ENCODE data around the gene TIMM44.

DNA sequence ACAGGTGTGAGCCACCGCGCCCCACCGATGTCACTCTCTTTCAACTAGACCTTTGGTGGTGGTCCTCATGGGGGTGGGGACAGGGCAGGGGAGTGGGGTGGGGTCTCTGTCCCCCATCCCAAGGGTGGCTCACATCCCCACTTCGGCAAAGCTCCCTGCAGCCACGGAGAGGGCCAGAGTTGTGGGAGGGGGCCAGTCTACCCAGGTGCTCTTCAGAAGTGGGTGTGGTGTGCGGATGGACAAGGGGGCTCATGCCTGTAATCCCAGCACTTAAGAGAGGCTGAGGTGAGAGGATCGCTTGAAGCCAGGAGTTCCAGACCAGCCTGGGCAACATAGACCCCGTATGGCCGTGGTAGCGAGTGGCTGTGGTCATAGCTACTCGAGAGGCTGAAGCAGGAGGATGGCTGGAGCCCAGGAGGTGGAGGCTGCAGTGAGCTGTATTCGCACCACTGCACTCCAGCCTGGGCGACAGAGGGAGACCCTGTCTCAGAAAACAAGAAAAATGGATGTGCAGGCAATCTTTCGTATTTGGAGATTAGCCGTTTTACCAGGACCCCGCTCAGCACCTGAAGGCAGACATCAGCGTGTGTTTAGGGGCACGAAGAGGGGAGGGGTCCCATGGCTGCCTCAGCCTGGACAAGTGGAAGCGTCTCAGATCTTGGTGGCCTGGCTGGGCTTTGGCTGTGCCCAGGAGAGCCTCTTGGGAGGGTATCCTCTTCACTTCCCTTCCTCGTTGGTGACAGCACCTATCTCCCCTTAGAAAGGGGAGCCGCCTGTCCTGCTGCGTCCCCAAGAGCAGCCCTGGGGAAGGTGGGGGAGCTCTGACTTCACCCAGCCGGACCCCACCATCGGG lies 28.0 kb downstream of the TIMM44 start:
- TF ChIP-seq, protein P1, sequence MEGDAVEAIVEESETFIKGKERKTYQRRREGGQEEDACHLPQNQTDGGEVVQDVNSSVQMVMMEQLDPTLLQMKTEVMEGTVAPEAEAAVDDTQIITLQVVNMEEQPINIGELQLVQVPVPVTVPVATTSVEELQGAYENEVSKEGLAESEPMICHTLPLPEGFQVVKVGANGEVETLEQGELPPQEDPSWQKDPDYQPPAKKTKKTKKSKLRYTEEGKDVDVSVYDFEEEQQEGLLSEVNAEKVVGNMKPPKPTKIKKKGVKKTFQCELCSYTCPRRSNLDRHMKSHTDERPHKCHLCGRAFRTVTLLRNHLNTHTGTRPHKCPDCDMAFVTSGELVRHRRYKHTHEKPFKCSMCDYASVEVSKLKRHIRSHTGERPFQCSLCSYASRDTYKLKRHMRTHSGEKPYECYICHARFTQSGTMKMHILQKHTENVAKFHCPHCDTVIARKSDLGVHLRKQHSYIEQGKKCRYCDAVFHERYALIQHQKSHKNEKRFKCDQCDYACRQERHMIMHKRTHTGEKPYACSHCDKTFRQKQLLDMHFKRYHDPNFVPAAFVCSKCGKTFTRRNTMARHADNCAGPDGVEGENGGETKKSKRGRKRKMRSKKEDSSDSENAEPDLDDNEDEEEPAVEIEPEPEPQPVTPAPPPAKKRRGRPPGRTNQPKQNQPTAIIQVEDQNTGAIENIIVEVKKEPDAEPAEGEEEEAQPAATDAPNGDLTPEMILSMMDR (conservative IDR thresholded peaks at IDR 0.05): no peak
- no peak for TF ChIP-seq EZH2 (IDR thresholded peaks at IDR 0.05; ENCODE audit: low read depth)
